Astrocyte of the spinal cord (primary cell): ENCODE measurements around the gene POC1A.
"Not testable (repeated sequence)": the region's sequence is repeated elsewhere in the genome, so short reads cannot be mapped to it uniquely, and the experiment has no call there.

Experiments used
- DNase-seq: peaks from one replicate; pipeline ENCODE4 v3.0.0; 2011; ENCODE audit warnings: low read depth, low spot score
- H3K4me3 ChIP-seq: 2 replicates; pipeline ENCODE4 v1.5.1; 2011; ENCODE audit warnings: low read depth, mild to moderate bottlenecking, low read length, moderate library complexity
- CTCF ChIP-seq: IDR thresholded peaks from 2 replicates; pipeline ENCODE4 v1.5.1; 2012; ENCODE audit warnings: low read depth, mild to moderate bottlenecking, low read length, inconsistent platforms
- in situ Hi-C: cut with HindIII; loops from 2 replicates; pipeline ENCODE4 v1.10.0; 2017; ENCODE audit warnings: low sequenced_read_pairs

Gene POC1A

GRCh38 chr3:52172262-52172757 is 18.1 kb upstream of the POC1A start:
- no peak for TF ChIP-seq CTCF
- in situ Hi-C loops: no loop called here
- no peak overlapping the region for H3K4me3 ChIP-seq
- DNase-seq: no peak

DNA sequence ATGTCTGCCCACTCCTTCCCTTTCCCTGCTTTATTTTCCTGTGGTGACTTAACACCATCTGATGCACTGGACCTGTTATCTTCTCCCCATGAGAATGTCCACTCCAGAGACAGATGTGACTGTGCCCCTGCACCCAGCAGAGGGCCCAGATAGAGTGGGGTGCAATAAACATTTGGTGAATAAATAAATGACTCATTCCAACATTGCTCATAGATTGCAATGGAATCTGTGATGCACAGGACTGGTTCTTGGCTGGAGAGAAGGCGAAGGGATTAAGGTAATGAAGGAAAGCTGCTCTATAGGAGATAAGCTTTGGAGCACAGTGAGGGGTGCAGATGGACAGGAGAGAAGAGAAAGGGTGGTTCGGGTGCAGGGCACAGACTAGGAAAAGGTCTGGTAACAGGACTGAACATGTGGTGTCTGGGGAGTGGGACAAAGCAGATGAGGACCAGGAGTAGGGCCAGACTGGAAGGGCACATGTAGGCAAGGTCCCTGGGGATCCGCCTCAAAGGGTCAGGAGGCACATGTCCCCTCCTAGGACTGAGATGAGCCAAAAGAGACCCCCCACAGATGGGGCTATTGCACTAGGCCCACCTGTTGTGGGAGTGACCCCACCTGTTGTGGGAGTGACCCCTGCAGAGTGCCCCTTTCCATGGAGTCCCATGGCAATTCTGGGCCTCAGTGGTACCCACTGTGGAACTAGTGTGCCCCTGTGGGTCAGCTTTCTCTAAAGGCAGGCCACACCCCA is 17.5 kb upstream of the POC1A start:
- peak; percentile 6 for DNase-seq
- in situ Hi-C loops: no loop called here
- TF ChIP-seq CTCF: no peak

GRCh38 chr3:52170217-52170616 is 16.0 kb upstream of the POC1A start:
- DNase-seq, in situ Hi-C loops, H3K4me3 ChIP-seq: not testable (repeated sequence)

More for the DNA sequence above, 17.5 kb upstream of the POC1A start:
- H3K4me3 ChIP-seq: no peak overlapping the region

DNA sequence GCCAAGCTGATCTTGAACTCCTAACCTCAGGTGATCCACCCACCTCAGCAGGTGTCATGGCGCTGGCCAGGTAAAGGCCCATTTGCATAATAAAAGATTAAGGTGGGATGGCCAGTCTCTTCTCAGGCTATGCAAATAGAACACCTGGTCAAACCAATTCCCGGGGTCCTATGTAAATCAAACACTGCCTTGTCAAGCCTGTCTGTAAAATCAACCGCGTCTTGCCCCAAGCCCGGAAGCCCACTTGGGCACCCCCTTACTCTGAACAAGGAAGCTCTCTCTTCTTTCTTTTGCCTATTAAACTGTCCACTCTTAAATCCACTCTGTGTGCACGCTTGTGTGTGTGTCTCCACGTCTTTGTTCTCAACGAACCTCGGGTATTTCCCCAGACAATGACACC is 13.0 kb upstream of the POC1A start:
- H3K4me3 ChIP-seq: no peak overlapping the region
- TF ChIP-seq CTCF: no peak
- in situ Hi-C loops: no loop called here
- DNase-seq: no peak

DNA sequence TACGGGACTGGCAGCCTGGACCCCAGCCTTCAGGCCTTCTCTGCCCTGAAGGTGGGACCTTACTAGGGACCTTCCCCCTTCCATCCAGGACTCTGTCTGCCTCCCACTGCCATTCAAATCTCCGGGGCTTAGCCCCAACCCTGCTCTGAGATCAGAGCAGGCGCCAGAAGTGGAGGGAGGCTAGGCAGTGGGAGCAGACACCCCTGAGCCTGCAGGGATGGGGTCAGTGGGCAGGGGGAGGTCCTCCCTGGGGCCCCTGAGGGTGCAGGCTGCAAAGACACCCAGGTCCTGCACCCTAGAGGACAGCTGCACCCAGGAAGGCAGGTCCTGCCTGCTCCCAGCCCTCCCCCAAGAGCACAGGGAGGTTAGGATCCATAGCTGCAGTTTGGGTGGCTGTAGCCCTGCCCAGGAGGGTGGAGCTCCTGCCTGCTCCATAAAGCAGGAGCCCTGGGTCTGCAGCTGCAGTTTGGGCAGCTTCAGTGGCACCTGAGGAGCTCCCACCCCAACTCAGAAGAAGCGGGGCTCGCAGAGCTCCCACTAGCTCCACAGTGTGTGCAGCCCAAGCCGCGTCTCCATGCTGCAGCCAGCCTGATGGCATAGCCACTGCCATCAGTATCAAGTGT is 8.1 kb upstream of the POC1A start:
- no peak for TF ChIP-seq CTCF
- no peak for DNase-seq
- in situ Hi-C loops: no loop called here
- no peak overlapping the region for H3K4me3 ChIP-seq

DNA sequence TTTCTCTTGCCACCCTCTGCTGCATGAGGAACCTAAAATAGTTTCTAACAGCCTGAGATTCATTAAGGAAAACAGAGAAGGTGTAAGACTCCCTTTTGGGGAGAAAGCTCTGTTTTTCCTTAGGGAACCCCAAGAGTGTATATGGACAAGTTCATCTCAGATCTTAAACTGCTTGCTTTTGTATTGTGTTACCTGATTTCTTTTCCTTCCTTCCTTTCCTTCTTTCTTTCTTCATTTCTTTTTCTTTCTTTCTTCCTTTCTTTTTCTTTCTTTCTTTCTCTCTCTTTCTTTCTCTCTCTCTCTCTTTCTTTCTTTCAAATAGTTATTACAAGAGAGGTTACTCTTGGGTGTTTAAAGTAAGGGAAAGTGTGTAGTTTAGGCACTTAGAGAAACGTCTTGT is 5.3 kb upstream of the POC1A start:
- no peak for TF ChIP-seq CTCF
- in situ Hi-C loops: no loop called here
- DNase-seq: no peak
- no peak overlapping the region for H3K4me3 ChIP-seq

DNA sequence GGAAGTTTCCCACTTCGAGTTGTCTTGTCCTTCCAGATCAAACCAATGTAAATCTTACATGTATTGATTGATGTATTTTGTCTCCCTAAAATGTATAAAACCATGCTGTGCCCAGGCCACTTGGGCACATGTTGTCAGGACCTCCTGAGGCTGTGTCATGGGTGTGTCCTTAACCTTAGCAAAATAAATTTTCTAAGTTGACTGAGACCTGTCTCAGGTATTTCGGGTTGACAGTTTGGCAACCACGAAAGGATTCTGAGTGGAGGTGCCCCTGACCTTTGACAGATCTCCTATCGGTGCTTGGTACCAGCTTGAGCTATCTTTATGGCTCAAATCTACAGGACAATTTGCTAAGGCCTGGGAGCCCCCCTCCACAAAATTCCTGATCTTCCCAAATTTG is 1.7 kb upstream of the POC1A start:
- no peak for DNase-seq
- no peak for TF ChIP-seq CTCF
- in situ Hi-C loops: no loop called here
- no peak overlapping the region for H3K4me3 ChIP-seq
